HG03097 (cell line): ENCODE measurements around the gene TRIP11.

Experiments
- ATAC-seq: cut with Tn5 transposase; IDR thresholded peaks from one replicate; pipeline ENCODE4 v1.9.1; 2021; ENCODE audit not compliant: unreplicated experiment, low FRiP score

Gene TRIP11

GRCh38 chr14:91961297-91962220 is 78.3 kb downstream of the TRIP11 start:
- no peak for ATAC-seq

DNA sequence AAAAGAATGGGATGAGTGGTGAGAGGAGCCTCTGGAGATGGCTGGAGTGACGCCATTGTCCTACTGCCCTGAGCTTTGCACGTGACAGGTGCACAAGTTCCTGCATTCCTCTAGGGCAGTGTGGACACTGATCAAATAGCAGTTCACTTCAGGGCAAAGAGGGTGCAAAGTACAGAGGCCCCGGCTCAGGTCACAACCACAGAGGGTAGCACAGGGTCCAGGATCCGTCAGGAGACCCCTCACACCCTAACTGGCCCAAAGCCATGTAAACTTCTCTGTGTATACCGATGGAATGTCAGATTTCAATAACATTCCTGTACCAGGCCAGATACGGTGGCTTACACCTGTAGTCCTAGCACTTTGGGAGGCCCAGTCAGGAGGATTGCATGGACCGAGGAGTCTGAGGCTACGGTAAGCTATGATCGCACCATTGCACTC is 82.0 kb downstream of the TRIP11 start:
- no peak for ATAC-seq

DNA sequence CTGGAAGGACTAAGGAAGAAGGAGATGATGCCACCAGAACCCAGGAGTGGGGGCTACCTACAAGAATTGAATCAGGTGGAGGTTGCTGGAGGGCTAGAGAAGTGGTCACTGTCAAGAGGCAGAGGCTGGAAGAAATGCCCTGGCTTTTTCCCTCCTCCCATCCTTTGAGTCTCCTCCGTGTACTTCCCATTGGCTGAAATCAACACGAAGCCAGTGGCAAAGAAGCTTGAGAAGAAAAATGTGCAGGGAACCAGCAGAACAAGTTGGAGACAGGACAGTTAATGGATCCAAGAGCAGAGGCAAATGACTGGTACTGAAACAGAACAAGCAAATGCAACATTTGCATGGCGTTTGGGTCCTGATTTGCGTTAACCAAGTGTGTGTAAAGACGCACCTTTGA is 83.2 kb downstream of the TRIP11 start:
- no peak for ATAC-seq

DNA sequence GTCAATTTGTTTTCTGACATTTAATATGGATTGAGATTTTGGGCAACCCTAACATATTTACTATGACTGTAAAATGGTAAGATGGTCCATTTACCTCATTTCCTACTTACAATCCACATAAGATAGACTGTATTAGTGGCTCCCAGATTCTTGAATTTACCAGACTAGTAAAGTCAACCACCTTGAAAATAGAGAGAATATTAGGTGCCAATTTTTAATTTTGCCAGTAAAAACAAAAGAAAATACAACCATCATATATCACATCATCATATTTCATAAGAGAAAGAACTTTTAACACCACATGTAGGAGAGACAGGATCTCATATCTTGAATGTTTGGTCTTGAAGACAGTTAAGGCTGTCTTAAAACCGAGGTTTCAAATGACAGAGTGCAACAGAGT is 84.7 kb downstream of the TRIP11 start:
- no peak for ATAC-seq

- ATAC-seq: no peak
These were observed 86.5 kb downstream of the TRIP11 start for GRCh38 chr14:91953170-91953985.

- no peak for ATAC-seq
These were observed 92.2 kb downstream of the TRIP11 start, which contains the start of gene FBLN5 for GRCh38 chr14:91947475-91948184. FBLN5 (minus strand) TSS chr14:91947694; CDS start chr14:91947229, 465 bp downstream.

DNA sequence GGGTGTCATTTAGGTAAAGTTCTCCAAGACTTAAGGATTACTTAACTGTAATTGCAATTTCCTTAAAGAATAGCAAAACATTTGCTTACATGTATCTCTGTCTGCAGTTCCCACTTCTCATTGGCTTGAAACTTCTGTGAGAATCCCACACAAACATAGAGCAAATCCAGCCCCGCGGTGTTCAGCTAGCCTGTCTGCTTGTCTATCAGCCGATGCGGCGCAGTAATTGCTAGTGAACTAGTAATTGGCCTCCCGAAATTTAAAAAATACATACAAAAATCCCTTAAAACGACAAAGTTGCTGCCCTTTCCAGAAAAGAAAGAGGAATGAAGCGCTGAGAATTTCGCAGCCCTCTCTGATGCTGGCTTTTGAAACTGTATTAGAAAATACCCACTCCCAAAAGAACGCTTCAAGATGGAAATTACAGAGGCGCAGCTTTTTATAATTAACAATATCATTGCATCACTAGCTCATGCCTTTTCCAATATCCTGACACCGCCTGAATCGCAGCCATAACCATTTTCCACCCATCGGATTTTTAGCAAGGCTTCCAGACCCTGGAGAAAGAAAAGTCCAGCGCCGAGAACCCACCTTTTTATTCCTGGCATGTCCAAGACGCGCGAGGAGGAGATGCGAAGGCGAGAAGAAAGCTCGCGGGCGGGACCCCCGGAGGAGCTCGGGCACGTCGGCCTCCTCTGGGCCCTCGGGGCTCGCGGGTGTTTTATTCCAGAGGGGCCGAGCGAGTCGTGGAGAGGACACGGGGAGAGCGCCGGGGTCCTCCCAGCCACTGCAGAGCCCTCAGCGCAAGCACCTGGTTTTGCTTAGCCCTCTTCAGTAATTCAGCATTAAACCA is 93.0 kb downstream of the TRIP11 start:
- ATAC-seq: no peak

DNA sequence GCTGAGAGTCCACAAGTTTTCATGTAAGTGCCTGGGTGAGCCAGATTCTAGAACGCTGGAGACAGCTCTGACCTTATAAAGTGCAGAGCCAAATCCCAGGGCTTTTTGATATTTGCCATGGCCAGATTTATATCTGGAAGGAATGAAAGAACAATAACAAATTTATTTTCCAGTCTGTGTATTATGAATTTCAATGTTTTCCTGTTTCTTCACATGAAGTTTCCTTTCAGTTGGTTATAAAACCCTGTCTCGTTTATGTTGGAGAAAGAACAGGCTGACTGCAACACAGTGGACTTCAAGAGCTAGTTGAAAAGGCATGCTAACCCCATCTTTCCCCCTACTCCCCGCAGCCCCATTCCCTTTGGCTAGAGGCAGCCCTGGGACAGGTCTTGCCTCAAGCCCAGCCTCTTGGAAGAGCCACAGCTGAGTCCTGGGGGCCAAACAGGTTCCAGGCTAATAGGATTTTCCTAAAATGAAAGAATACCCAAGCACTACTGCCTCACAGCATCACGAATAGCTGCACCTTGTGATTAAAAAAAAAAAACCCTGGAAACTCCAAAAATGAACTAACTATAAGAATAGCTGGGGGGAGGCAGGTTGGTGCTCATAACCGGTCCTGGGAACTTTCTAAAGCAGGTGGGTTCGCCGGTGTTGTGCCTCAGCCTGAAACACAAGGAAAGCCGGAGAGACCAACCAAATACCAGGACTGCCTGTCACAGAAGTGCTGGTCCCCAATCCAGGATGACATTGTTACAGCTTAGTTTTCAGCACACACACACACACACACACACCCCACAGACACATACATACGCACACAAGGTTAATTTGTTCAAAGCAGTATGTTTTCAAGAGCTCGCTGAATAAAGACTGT is 93.9 kb downstream of the TRIP11 start:
- ATAC-seq: no peak

DNA sequence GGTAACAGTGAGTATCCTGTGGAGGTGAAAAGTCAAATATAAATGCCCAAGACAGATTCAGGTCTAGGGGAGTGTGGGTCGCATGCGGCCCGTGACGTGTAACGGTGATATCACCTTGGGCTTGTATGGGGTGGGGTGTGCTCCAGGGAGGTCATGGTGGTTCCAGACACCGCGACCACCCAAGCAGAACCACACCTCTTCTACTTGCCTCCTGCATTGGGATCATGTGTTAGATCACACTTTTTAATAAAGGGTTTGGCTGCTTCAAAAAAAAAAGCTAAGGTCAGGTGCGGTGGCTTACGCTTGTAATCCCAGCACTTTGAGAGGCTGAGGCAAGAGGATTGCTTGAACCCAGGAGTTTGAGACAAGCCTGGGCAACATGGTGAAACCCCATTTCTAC is 96.9 kb downstream of the TRIP11 start:
- ATAC-seq: no peak

GRCh38 chr14:91942128-91942527 is 97.7 kb downstream of the TRIP11 start:
- ATAC-seq: no peak

DNA sequence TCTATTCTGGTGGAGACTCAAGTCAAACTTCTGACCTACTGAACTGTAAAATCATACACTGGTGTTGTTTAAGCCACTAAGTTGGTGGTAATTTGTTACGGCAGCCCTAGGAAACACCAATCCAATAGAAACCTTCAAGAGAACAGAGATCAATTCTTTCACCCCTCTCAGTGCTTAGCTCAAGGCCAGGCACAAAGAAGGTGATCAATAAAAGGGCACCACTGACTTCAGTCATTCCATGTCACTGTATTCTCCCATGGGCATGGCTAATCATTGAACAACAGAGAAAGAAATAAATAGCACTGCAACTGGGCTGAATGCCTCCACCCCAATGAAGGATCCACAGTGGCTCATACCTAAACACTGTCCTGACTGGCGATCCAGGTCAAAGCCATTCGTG is 99.7 kb downstream of the TRIP11 start:
- no peak for ATAC-seq

DNA sequence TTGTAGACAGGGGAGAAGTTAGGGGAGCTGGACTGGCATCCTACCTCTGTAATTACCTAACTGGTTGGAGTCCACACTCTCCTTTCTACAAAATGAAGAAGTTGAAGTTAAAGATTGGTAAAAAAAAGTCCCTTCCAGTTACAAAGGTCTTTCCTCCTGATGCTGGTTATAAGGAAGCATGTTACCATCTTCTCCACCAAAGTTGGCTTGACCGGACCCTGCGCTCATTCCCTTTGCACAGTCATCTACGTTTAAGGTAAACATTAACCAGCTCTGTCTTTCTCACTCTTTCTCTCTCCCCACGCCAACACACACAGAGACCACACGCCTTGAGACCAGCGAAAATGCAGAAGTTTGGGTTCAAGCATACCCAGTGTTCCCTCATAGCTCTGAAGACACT is 104.3 kb downstream of the TRIP11 start:
- no peak for ATAC-seq

GRCh38 chr14:91934554-91935285 is 105.1 kb downstream of the TRIP11 start:
- ATAC-seq: no peak

- no peak for ATAC-seq
These were observed 108.3 kb downstream of the TRIP11 start for GRCh38 chr14:91931478-91932088.

- ATAC-seq: no peak
These were observed 110.2 kb downstream of the TRIP11 start for GRCh38 chr14:91929700-91930099.

DNA sequence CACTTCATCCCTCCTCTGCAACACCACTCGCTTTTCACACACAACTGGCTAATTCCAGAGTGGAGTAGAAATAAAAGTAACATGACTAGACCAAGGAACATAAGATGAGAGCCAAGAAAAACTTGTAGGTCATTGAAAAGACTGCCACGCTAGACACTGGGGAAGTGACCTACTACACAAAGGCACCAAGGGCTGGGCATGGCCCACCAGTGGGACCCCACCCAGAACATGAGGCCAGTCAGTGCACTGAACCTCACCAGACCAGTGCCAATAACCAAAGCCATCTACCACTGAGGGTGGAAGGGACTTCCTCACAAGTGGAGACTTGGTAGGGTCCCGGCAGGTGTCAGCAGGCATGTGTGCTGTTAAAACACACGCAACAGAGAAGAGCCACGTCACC is 112.1 kb downstream of the TRIP11 start:
- ATAC-seq: no peak

GRCh38 chr14:91927191-91927590 is 112.7 kb downstream of the TRIP11 start:
- ATAC-seq: no peak
